TTC549 (cell line): ENCODE data around the gene MITD1.
"Not testable (repeated sequence)": the region's sequence is repeated elsewhere in the genome, so short reads cannot be mapped to it uniquely, and the experiment has no call there.

Experiments
- FAIRE-seq: peaks from 2 replicates; lab custom pipeline; 2012; peaks lifted over from hg19 to GRCh38; lab: Jason Lieb, UNC

The MITD1 gene

GRCh38 chr2:99154643-99155536 is 26.0 kb downstream of the MITD1 start, which contains the start of the genes LIPT1 and TSGA10:
TSS of gene LIPT1 (plus strand) at chr2:99154967. CDS start at chr2:99161958, 6,991 bp downstream.
TSS of gene TSGA10 (minus strand) at chr2:99154942. CDS start at chr2:99109439, 45,503 bp downstream.
- no peak for FAIRE-seq

GRCh38 chr2:99153921-99154604 is 26.8 kb downstream of the MITD1 start:
- no peak for FAIRE-seq

GRCh38 chr2:99152199-99152895 is 28.5 kb downstream of the MITD1 start:
- no peak for FAIRE-seq

- no peak for FAIRE-seq
Measured at GRCh38 chr2:99150706-99151105, 30.2 kb downstream of the MITD1 start.

GRCh38 chr2:99141110-99142108 is 39.4 kb downstream of the MITD1 start, which contains the start of gene C2orf15:
TSS of gene C2orf15 (plus strand) at chr2:99141707. CDS start at chr2:99150559, 8,852 bp downstream.
- no peak for FAIRE-seq

- FAIRE-seq = no peak
Measured at GRCh38 chr2:99140860-99141109, 40.1 kb downstream of the MITD1 start.

- FAIRE-seq = no peak
Measured at GRCh38 chr2:99140056-99140859, 40.6 kb downstream of the MITD1 start.

GRCh38 chr2:99139003-99139402 is 41.9 kb downstream of the MITD1 start:
- no peak for FAIRE-seq

- not testable (repeated sequence) for FAIRE-seq
Measured at GRCh38 chr2:99135044-99135556, 45.8 kb downstream of the MITD1 start.

GRCh38 chr2:99127981-99128380 is 52.9 kb downstream of the MITD1 start:
- FAIRE-seq = no peak
